Neural cell (in vitro differentiated cells): ENCODE results near the gene AFAP1L1.

Experiments
- CTCF ChIP-seq: fragments of 450-650 bp; IDR thresholded peaks from 2 replicates; pipeline ENCODE4 v1.5.1; 2014; ENCODE audit warnings: antibody characterized with exemption, mild to moderate bottlenecking, moderate library complexity; ENCODE audit not compliant: poor library complexity, severe bottlenecking
- EP300 ChIP-seq: fragments of 450-650 bp; conservative IDR thresholded peaks from 2 replicates; pipeline ENCODE4 v1.6.1; 2014; ENCODE audit warnings: antibody characterized with exemption, mild to moderate bottlenecking, moderate library complexity; ENCODE audit not compliant: poor library complexity, severe bottlenecking
- EZH2 ChIP-seq: fragments of 200-600, 300-800 bp; shearing (Covaris generic), sonication (generic); IDR thresholded peaks from 2 replicates; pipeline ENCODE4 v1.6.1; 2014; ENCODE audit warnings: antibody characterized with exemption, low read length, borderline replicate concordance, mild to moderate bottlenecking; ENCODE audit not compliant: insufficient read depth, poor library complexity, severe bottlenecking
- MXI1 ChIP-seq: fragments of 450-650 bp; conservative IDR thresholded peaks from 2 replicates; pipeline ENCODE4 v1.6.1; 2014; ENCODE audit warnings: antibody characterized with exemption, mild to moderate bottlenecking; ENCODE audit not compliant: poor library complexity, severe bottlenecking
- POLR2AphosphoS5 ChIP-seq: IDR thresholded peaks from 2 replicates; pipeline ENCODE4 v1.6.1; 2012
- RAD21 ChIP-seq: fragments of 450-650 bp; conservative IDR thresholded peaks from 2 replicates; pipeline ENCODE4 v1.6.1; 2014; ENCODE audit warnings: antibody characterized with exemption, mild to moderate bottlenecking, moderate library complexity
- REST ChIP-seq: IDR thresholded peaks from 2 replicates; pipeline ENCODE4 v1.6.1; 2012; ENCODE audit warnings: borderline replicate concordance
- SMC3 ChIP-seq: fragments of 450-650 bp; conservative IDR thresholded peaks from 2 replicates; pipeline ENCODE4 v1.6.1; 2014; ENCODE audit warnings: antibody characterized with exemption, mild to moderate bottlenecking, moderate library complexity; ENCODE audit not compliant: poor library complexity
- TAF1 ChIP-seq: IDR thresholded peaks from 2 replicates; pipeline ENCODE4 v1.6.1; 2012; ENCODE audit warnings: low read depth

- TF ChIP-seq CTCF, result no peak
- no peak for TF ChIP-seq TAF1
- no peak for TF ChIP-seq MXI1
- TF ChIP-seq POLR2AphosphoS5, result no peak
- TF ChIP-seq EZH2, result no peak
- TF ChIP-seq RAD21, result no peak
- TF ChIP-seq EP300, result no peak
- no peak for TF ChIP-seq REST
- no peak for TF ChIP-seq SMC3
Measured at GRCh38 chr5:149340920-149341319, 69.3 kb downstream of the AFAP1L1 start.
